ENCODE data around the gene TTL. TPM values are rescaled to one million over a fixed set of nuclear protein-coding genes. Genes with fewer than 3 reads are reported as not detected.

Gene TTL
- total RNA-seq, 1 experiment from 2014 or later: 31.4 TPM

GRCh38 chr2:112516801-112517200 lies 34.8 kb downstream of the TTL start:
- Histone ChIP-seq H3K4me2 (ENCODE audit: low read length) (no peak overlapping the region), H3K79me2 (ENCODE audit: low read length) (no peaks in the 10 kb centered on the region), H3K4me1 (ENCODE audit: insufficient read depth, low read length) (no peaks in the 10 kb centered on the region), H3K9me2 (replicated peaks; ENCODE audit: low read length) (no peaks in the 10 kb centered on the region), H3K4me3 (ENCODE audit: low read length) (no peak overlapping the region), H4K20me1 (ENCODE audit: low read length) (no peaks in the 10 kb centered on the region), H2AFZ (ENCODE audit: low read length) (no peak overlapping the region), H3K9me3 (ENCODE audit: low read length) (no peaks in the 10 kb centered on the region), H3F3A (ENCODE audit: low read length, unreplicated experiment) (no peaks in the 10 kb centered on the region), H3K27ac (ENCODE audit: low read length) (no peak overlapping the region), H3K36me3 (ENCODE audit: low read depth, low read length) (peaks cover 32% of the 10 kb centered on the region), H3K27me3 (ENCODE audit: low read length) (no peaks in the 10 kb centered on the region), H3K9ac (ENCODE audit: low read length) (no peak overlapping the region)
- DNase-seq (no peak), ATAC-seq (no peak)
- BruUV-seq (replicated peaks): no TSS peak
- TF ChIP-seq EZH2 (IDR thresholded peaks at IDR 0.05; ENCODE audit: low read length, unreplicated experiment) (no peak), CTCF (conservative IDR thresholded peaks at IDR 0.05; ENCODE audit: low read depth, low read length) (no peak), EZH2phosphoT487 (IDR thresholded peaks at IDR 0.05; ENCODE audit: borderline replicate concordance, low read length) (no peak)
- intact Hi-C loops (cut with micrococcal nuclease): no loop called here
- POLR2A ChIA-PET (ENCODE audit: unreplicated experiment): no interaction called here
- CTCF ChIA-PET: no interaction called here

GRCh38 chr2:112518807-112519206 lies 36.9 kb downstream of the TTL start:
- DNase-seq: no peak
- Histone ChIP-seq H2AFZ (ENCODE audit: low read length) (no peak overlapping the region), H3K27ac (ENCODE audit: low read length) (no peak overlapping the region), H4K20me1 (ENCODE audit: low read length) (no peaks in the 10 kb centered on the region), H3K27me3 (ENCODE audit: low read length) (no peaks in the 10 kb centered on the region), H3K9me2 (replicated peaks; ENCODE audit: low read length) (no peaks in the 10 kb centered on the region), H3K4me1 (ENCODE audit: insufficient read depth, low read length) (no peaks in the 10 kb centered on the region), H3K9ac (ENCODE audit: low read length) (no peak overlapping the region), H3K9me3 (ENCODE audit: low read length) (no peaks in the 10 kb centered on the region), H3F3A (ENCODE audit: low read length, unreplicated experiment) (no peaks in the 10 kb centered on the region), H3K4me2 (ENCODE audit: low read length) (no peak overlapping the region), H3K4me3 (ENCODE audit: low read length) (no peak overlapping the region), H3K79me2 (ENCODE audit: low read length) (no peaks in the 10 kb centered on the region), H3K36me3 (ENCODE audit: low read depth, low read length) (peaks cover 33% of the 10 kb centered on the region)
- POLR2A ChIA-PET (ENCODE audit: unreplicated experiment): no interaction called here
- BruUV-seq (replicated peaks): no TSS peak
- CTCF ChIA-PET: no interaction called here
- ATAC-seq: no peak
- intact Hi-C loops (cut with micrococcal nuclease): no loop called here
- TF ChIP-seq EZH2 (IDR thresholded peaks at IDR 0.05; ENCODE audit: low read length, unreplicated experiment): no peak
- no peak for TF ChIP-seq CTCF (conservative IDR thresholded peaks at IDR 0.05; ENCODE audit: low read depth, low read length)
- no peak for TF ChIP-seq EZH2phosphoT487 (IDR thresholded peaks at IDR 0.05; ENCODE audit: borderline replicate concordance, low read length)

GRCh38 chr2:112519506-112519905 lies 37.5 kb downstream of the TTL start:
- no peaks in the 10 kb centered on the region for H3F3A ChIP-seq (ENCODE audit: low read length, unreplicated experiment)
- H3K4me1 ChIP-seq (ENCODE audit: insufficient read depth, low read length): no peaks in the 10 kb centered on the region
- no peaks in the 10 kb centered on the region for H3K9me3 ChIP-seq (ENCODE audit: low read length)
- no peak overlapping the region for H3K4me3 ChIP-seq (ENCODE audit: low read length)
- H3K79me2 ChIP-seq (ENCODE audit: low read length): no peaks in the 10 kb centered on the region
- BruUV-seq (replicated peaks): no TSS peak
- POLR2A ChIA-PET (ENCODE audit: unreplicated experiment): no interaction called here
- H3K36me3 ChIP-seq (ENCODE audit: low read depth, low read length): peaks cover 30% of the 10 kb centered on the region
- intact Hi-C loops (cut with micrococcal nuclease): no loop called here
- no peak overlapping the region for H3K27ac ChIP-seq (ENCODE audit: low read length)
- H3K27me3 ChIP-seq (ENCODE audit: low read length): no peaks in the 10 kb centered on the region
- CTCF ChIA-PET: no interaction called here
- ATAC-seq (no peak), DNase-seq (no peak)
- H3K9me2 ChIP-seq (replicated peaks; ENCODE audit: low read length): no peaks in the 10 kb centered on the region
- H3K9ac ChIP-seq (ENCODE audit: low read length): no peak overlapping the region
- no peaks in the 10 kb centered on the region for H4K20me1 ChIP-seq (ENCODE audit: low read length)
- no peak overlapping the region for H2AFZ ChIP-seq (ENCODE audit: low read length)
- TF ChIP-seq CTCF (conservative IDR thresholded peaks at IDR 0.05; ENCODE audit: low read depth, low read length) (no peak), EZH2 (IDR thresholded peaks at IDR 0.05; ENCODE audit: low read length, unreplicated experiment) (no peak), EZH2phosphoT487 (IDR thresholded peaks at IDR 0.05; ENCODE audit: borderline replicate concordance, low read length) (no peak)
- no peak overlapping the region for H3K4me2 ChIP-seq (ENCODE audit: low read length)
